Transverse colon (tissue), 4 donors: ENCODE results near the gene VPS51. TPM values are rescaled to one million over a fixed set of nuclear protein-coding genes. Genes with fewer than 3 reads are reported as not detected.

Experiments
- DNase-seq: peaks from one replicate; pipeline ENCODE4 v3.0.0-alpha.2; 2019
- H3K27ac ChIP-seq, 4 donors: fragments of 200-600 bp; sonication (generic); 2 replicates each; pipeline ENCODE4 v1.5.1; 2016 to 2018; ENCODE audit warnings: inconsistent platforms in 4 of 4
- H3K27me3 ChIP-seq: fragments of 200-600 bp; sonication (generic); 2 replicates; pipeline ENCODE4 v1.5.1; 2017; ENCODE audit warnings: inconsistent platforms
- H3K36me3 ChIP-seq, 4 donors: fragments of 200-600 bp; sonication (generic); 2 replicates each; pipeline ENCODE4 v1.5.1; 2017 to 2019; ENCODE audit warnings: inconsistent platforms in 4 of 4
- H3K4me1 ChIP-seq, 4 donors: fragments of 200-600 bp; sonication (generic); 2 replicates each; pipeline ENCODE4 v1.5.1; 2017 to 2020; ENCODE audit warnings: inconsistent platforms in 4 of 4
- H3K4me3 ChIP-seq, 4 donors: fragments of 200-600 bp; sonication (generic); 1 replicate in 1 of 4; 2 replicates in 3 of 4; pipeline versions ENCODE4 v1.5.1 to v1.6.1; 2017 to 2019; ENCODE audit warnings: inconsistent platforms in 4 of 4
- H3K9me3 ChIP-seq, 2 donors: fragments of 200-600 bp; sonication (generic); 2 replicates each; pipeline ENCODE4 v1.5.1; 2017 to 2019; ENCODE audit warnings: inconsistent platforms in 2 of 2
- CTCF ChIP-seq, 5 experiments: fragments of 200-600 bp in 3 of 5; fragments of 450-650 bp in 2 of 5; sonication (generic) in 3 of 5; IDR thresholded peaks; 1 replicate in 2 of 5; 2 replicates in 3 of 5; pipeline ENCODE4 v1.5.1; 2016 to 2017; ENCODE audit warnings: antibody characterized with exemption in 5 of 5, inconsistent platforms in 3 of 5, mild to moderate bottlenecking in 2 of 5, moderate library complexity in 1 of 5
- EP300 ChIP-seq: sonication (generic); formaldehyde crosslinking; IDR thresholded peaks from one replicate; pipeline ENCODE4 v1.6.1; 2017; ENCODE audit warnings: antibody characterized with exemption, low read depth
- POLR2A ChIP-seq: fragments of 450-650 bp; IDR thresholded peaks from one replicate; pipeline ENCODE4 v1.6.1; 2016; ENCODE audit warnings: antibody characterized with exemption, mild to moderate bottlenecking, moderate library complexity
- POLR2AphosphoS5 ChIP-seq, 3 donors: sonication (generic); formaldehyde crosslinking; IDR thresholded peaks; one replicate each; pipeline ENCODE4 v1.6.1; 2016; ENCODE audit warnings: antibody characterized with exemption in 3 of 3
- WGBS, 2 donors: methylation state at CpG; one replicate each; pipeline ENCODE4 v1.1.5; 2018; ENCODE audit warnings: low coverage in 1 of 2; 5-methylcytosine and 5-hydroxymethylcytosine counted together
- in situ Hi-C, 4 donors: fragments of 200-750 bp; cut with MboI; loops; one replicate each; pipeline versions ENCODE4 v1.15.0 to v1.15.1; 2017; ENCODE audit warnings: low sequenced_read_pairs in 3 of 4, low pct_ligation_motif_present in 1 of 4, low pct_unique_long_range_greater_than_20kb in 1 of 4
- intact Hi-C: fragments of 100-400 bp; cut with DNase I; formaldehyde crosslinking; loops from one replicate; pipeline ENCODE4 v1.15.1; 2023; ENCODE audit warnings: low total_unique reads
- total RNA-seq, 4 donors: library from RNA; depleted of rRNA; stranded (reverse); fragments of >200 nt; gene quantifications; one replicate each; pipeline ENCODE4 v1.1.0, GENCODE V29; 2016

Gene VPS51
- total RNA-seq, 4 donors from 2014 or later, result 252 to 560 (median 437) TPM

DNA sequence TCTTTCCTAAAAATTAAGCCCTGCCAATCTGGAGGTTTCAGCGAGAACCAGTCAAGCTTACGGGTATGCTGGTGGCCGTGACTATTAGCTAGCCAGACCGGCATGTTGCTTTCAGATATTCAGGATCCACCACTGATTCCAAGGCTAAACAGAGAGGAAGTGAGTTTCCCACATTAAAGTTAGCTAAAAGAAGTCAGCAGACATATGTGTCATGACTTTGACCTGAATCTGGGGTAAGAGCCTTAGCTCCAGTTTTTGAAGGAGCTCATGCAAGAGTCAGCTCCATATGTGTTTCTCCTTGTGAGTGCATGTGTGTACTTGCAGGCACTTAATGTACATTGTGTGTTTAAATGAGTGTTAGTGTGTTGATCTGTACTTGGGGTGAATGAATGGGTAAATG lies 10.6 kb upstream of the VPS51 start:
- Histone ChIP-seq H3K36me3 (peaks cover 0 to 12% (median 0%) of the 10 kb centered on the region in 4 donors), H3K27me3 (no peaks in the 10 kb centered on the region), H3K27ac (no peak overlapping the region), H3K9me3 (no peaks in the 10 kb centered on the region), H3K4me3 (no peak overlapping the region), H3K4me1 (peaks cover 11 to 21% (median 15%) of the 10 kb centered on the region in 4 donors)
- intact Hi-C loops (no loop called here), in situ Hi-C loops (no loop called here)
- no peak for DNase-seq
- 91% methylated on average over 4 of the region's 4 CpGs; no CpG with 5 or more reads in 1 of the 2 donors for WGBS, 2 donors
- TF ChIP-seq CTCF (IDR thresholded peaks at IDR 0.05) (no peak), POLR2A (no peak), POLR2AphosphoS5 (IDR thresholded peaks at IDR 0.05) (no peak), EP300 (no peak)

DNA sequence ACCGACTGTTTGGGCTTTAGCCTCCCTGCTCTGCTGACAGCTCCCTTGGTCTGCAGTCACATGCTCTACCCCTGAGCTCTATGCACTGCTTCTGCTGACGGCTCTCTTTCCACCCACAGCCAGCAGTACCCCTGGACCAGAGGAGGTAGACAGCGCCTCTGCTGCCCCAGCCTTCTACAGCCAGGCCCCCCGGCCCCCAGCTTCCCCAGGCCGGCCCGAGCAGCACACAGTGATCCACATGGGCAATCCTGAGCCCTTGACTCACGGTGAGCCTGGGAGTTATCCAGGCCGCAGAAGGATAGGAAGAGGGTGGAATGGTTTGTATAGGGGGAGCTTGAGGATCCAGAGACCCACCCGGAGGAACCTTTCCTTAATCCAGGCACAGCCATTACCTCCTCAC lies 9.2 kb upstream of the VPS51 start:
- intact Hi-C loops, result no loop called here
- 91% methylated on average over 9 of the region's 9 CpGs; no CpG with 5 or more reads in 1 of the 2 donors for WGBS, 2 donors

GRCh38 chr11:65087216-65087615 lies 8.8 kb upstream of the VPS51 start:
- intact Hi-C loops (no loop called here), in situ Hi-C loops (no loop called here)
- H3K27me3 ChIP-seq, result no peaks in the 10 kb centered on the region
- no peak overlapping the region for H3K27ac ChIP-seq
- no peak for DNase-seq
- peaks cover 11 to 21% (median 15%) of the 10 kb centered on the region in 4 donors for H3K4me1 ChIP-seq
- H3K4me3 ChIP-seq, result no peak overlapping the region
- H3K9me3 ChIP-seq, result no peaks in the 10 kb centered on the region
- peaks cover 0 to 12% (median 0%) of the 10 kb centered on the region in 4 donors for H3K36me3 ChIP-seq
- 90 to 95% methylated on average over 10 to 11 of the region's 11 CpGs for WGBS, 2 donors
- TF ChIP-seq POLR2AphosphoS5 (IDR thresholded peaks at IDR 0.05), result no peak
- TF ChIP-seq CTCF (IDR thresholded peaks at IDR 0.05), result no peak
- no peak for TF ChIP-seq EP300
- no peak for TF ChIP-seq POLR2A

More for the DNA sequence above, 9.2 kb upstream of the VPS51 start:
- Histone ChIP-seq H3K9me3 (no peaks in the 10 kb centered on the region), H3K4me1 (peaks cover 11 to 21% (median 15%) of the 10 kb centered on the region in 4 donors), H3K36me3 (peaks cover 0 to 12% (median 0%) of the 10 kb centered on the region in 4 donors), H3K27ac (no peak overlapping the region), H3K4me3 (no peak overlapping the region), H3K27me3 (no peaks in the 10 kb centered on the region)
- in situ Hi-C loops, result no loop called here
- TF ChIP-seq EP300 (no peak), POLR2A (no peak), CTCF (IDR thresholded peaks at IDR 0.05) (no peak), POLR2AphosphoS5 (IDR thresholded peaks at IDR 0.05) (no peak)
- no peak for DNase-seq

DNA sequence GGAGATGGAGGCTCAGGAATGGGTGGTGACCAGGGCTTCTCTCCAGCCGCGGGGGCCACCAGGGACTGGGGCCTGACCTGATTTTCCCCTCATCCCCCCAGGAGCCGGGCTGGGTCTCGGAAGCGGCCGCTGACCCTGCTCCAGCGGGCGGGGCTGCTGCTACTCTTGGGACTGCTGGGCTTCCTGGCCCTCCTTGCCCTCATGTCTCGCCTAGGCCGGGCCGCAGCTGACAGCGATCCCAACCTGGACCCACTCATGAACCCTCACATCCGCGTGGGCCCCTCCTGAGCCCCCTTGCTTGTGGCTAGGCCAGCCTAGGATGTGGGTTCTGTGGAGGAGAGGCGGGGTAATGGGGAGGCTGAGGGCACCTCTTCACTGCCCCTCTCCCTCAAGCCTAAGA lies 8.2 kb upstream of the VPS51 start:
- peaks cover 11 to 21% (median 15%) of the 10 kb centered on the region in 4 donors for H3K4me1 ChIP-seq
- peaks cover 0 to 12% (median 0%) of the 10 kb centered on the region in 4 donors for H3K36me3 ChIP-seq
- intact Hi-C loops, result no loop called here
- WGBS, 2 donors, result 98% methylated on average over 15 of the region's 15 CpGs; no CpG with 5 or more reads in 1 of the 2 donors
- no peaks in the 10 kb centered on the region for H3K9me3 ChIP-seq
- H3K27ac ChIP-seq, result no peak overlapping the region
- no peak overlapping the region for H3K4me3 ChIP-seq
- DNase-seq, result no peak
- H3K27me3 ChIP-seq, result no peaks in the 10 kb centered on the region
- in situ Hi-C loops, result no loop called here
- TF ChIP-seq POLR2A (no peak), POLR2AphosphoS5 (IDR thresholded peaks at IDR 0.05) (no peak), CTCF (IDR thresholded peaks at IDR 0.05) (no peak), EP300 (no peak)
